K562 (cell line): ENCODE measurements around the gene GALNT7. TPM values are rescaled to one million over a fixed set of nuclear protein-coding genes. Genes with fewer than 3 reads are reported as not detected.

Experiments
- ARID3A ChIP-seq: IDR thresholded peaks from 2 replicates; pipeline ENCODE4 v1.6.1; 2012; ENCODE audit warnings: low read depth, low read length, improper control_type of control experiment, borderline replicate concordance
- BRD4 ChIP-seq: fragments of 200-600 bp; sonication (generic); IDR thresholded peaks from 2 replicates; pipeline ENCODE4 v1.6.1; 2017; ENCODE audit warnings: inconsistent platforms
- CBX1 ChIP-seq: sonication (generic); IDR thresholded peaks from 2 replicates; pipeline ENCODE4 v1.6.1; 2016; ENCODE audit warnings: antibody characterized with exemption, low read depth, mild to moderate bottlenecking
- EGR1 ChIP-seq: fragments of 450-650 bp; conservative IDR thresholded peaks from 2 replicates; pipeline ENCODE4 v1.6.1; 2017; ENCODE audit warnings: mild to moderate bottlenecking
- EP300 ChIP-seq: IDR thresholded peaks from 2 replicates; pipeline ENCODE4 v1.6.1; 2012; ENCODE audit warnings: low read length, improper control_type of control experiment
- ETS1 ChIP-seq: conservative IDR thresholded peaks from 2 replicates; pipeline ENCODE4 v1.6.1; 2011; ENCODE audit warnings: low read depth, mild to moderate bottlenecking, low read length; ENCODE audit not compliant: control insufficient read depth
- FOXJ3 ChIP-seq: sonication (generic); formaldehyde crosslinking; IDR thresholded peaks from 2 replicates; pipeline ENCODE4 v1.4.0; 2020; ENCODE audit warnings: mild to moderate bottlenecking, missing genetic modification reagents
- MAX ChIP-seq: sonication (generic); formaldehyde crosslinking; IDR thresholded peaks from 2 replicates; pipeline ENCODE4 v1.9.0; 2022; ENCODE audit warnings: mild to moderate bottlenecking, missing genetic modification reagents
- MTA3 ChIP-seq: fragments of 450-650 bp; formaldehyde crosslinking; IDR thresholded peaks from 2 replicates; pipeline ENCODE4 v1.6.1; 2017; ENCODE audit warnings: mild to moderate bottlenecking, borderline replicate concordance
- POLR2H ChIP-seq: IDR thresholded peaks from 2 replicates; pipeline ENCODE4 v1.6.1; 2016; ENCODE audit warnings: missing genetic modification characterization, low read depth, mild to moderate bottlenecking, control low read depth, missing compliant biosample characterization, moderate library complexity
- PRDM10 ChIP-seq: fragments of 450-650 bp; IDR thresholded peaks from 2 replicates; pipeline ENCODE4 v1.6.1; 2018; ENCODE audit not compliant: partially characterized antibody
- RB1 ChIP-seq: fragments of 450-650 bp; IDR thresholded peaks from 2 replicates; pipeline ENCODE4 v1.6.1; 2017; ENCODE audit warnings: low read depth, mild to moderate bottlenecking
- SMARCA4 ChIP-seq: fragments of 450-650 bp; IDR thresholded peaks from 2 replicates; pipeline ENCODE4 v1.6.1; 2016
- SUPT5H ChIP-seq: fragments of 450-650 bp; IDR thresholded peaks from 2 replicates; pipeline ENCODE4 v1.6.1; 2016
- TAF7 ChIP-seq: fragments of 450-650 bp; IDR thresholded peaks from 2 replicates; pipeline ENCODE4 v1.6.1; 2016; ENCODE audit warnings: missing genetic modification characterization, missing compliant biosample characterization
- VEZF1 ChIP-seq: fragments of 200-800 bp; sonication (Bioruptor generic); IDR thresholded peaks from 2 replicates; pipeline ENCODE4 v1.6.1; 2017; ENCODE audit warnings: missing genetic modification characterization, missing compliant biosample characterization
- ZBED1 ChIP-seq: IDR thresholded peaks from 2 replicates; pipeline ENCODE4 v1.6.1; 2014
- ZNF133 ChIP-seq: fragments of 250-450 bp; sonication (Bioruptor Pico); IDR thresholded peaks from 2 replicates; pipeline ENCODE4 v1.4.0; 2020; ENCODE audit warnings: mild to moderate bottlenecking
- polyA plus RNA-seq, 8 experiments: library from polyadenylated mRNA; depleted of rRNA in 4 of 8; stranded (reverse) in 5 of 8; unstranded in 3 of 8; fragments of >200 nt; fragmentation: Nextera tagmentation in 2 of 8; fragmentation: Illumina TruSeq in 1 of 8; extraction: Ambion mirVana in 2 of 8; extraction: Trizol in 1 of 8; gene quantifications; 2 replicates each; pipeline versions ENCODE4 v1.2.1 to v1.2.3, GENCODE V29; 2011 to 2014; ENCODE audit warnings: inconsistent platforms in 1 of 8, missing spikeins in 1 of 8
- total RNA-seq, 7 experiments: library from RNA; depleted of rRNA in 6 of 7; stranded (reverse); fragments of >200 nt in 6 of 7; fragmentation: Illumina TruSeq in 2 of 7; extraction: Trizol in 2 of 7; gene quantifications; 2 replicates each; pipeline versions ENCODE4 v1.2.1 to v1.2.3, GENCODE V29; 2011 to 2021; ENCODE audit warnings: low replicate concordance in 1 of 7

The GALNT7 gene
- total and polyA plus RNA-seq, 9 of the 15 experiments (the other 6 are each of a cell fraction or from before 2014, with no cell fraction given) = 16.7 to 38.7 (median 31.1) TPM

GRCh38 chr4:173334891-173335752 is 166.5 kb downstream of the GALNT7 start (continued):
- TF ChIP-seq ARID3A (peak; percentile 34; the same call in 1 of the 2 replicates), VEZF1 (CRISPR knock-in tag) (peak; percentile 83), FOXJ3 (CRISPR knock-in tag) (peak; percentile 29; the same call in 1 of the 2 replicates), ZBED1 (no peak), MTA3 (0 out of 2 replicates have a peak, but pooled peaks have one; percentile 53), POLR2H (tag) (peak; percentile 57; the same call in 1 of the 2 replicates), ZNF133 (CRISPR knock-in tag) (peak; percentile 15; the same call in 1 of the 2 replicates), BRD4 (0 out of 2 replicates have a peak, but pooled peaks have one; percentile 16), EP300 (peak; percentile 46), PRDM10 (peak; percentile 23), SUPT5H (peak; percentile 87), CBX1 (peak; percentile 36; the same call in 1 of the 2 replicates), SMARCA4 (peak; percentile 23; the same call in 1 of the 2 replicates), EGR1 (peak; percentile 76), MAX (peak; percentile 62), TAF7 (tag) (peak; percentile 76), RB1 (peak; percentile 25; the same call in 1 of the 2 replicates), ETS1 (0 out of 2 replicates have a peak, but pooled peaks have one; percentile 76)
